ENCODE results near the gene OR2G6. TPM values are rescaled to one million over a fixed set of nuclear protein-coding genes. Genes with fewer than 3 reads are reported as not detected.

OR2G6 gene
- total RNA-seq (2022; extraction: Qiagen RNA extraction): not detected in 5 replicates

GRCh38 chr1:248507773-248508172 is at the start of gene OR2G6:
Gene OR2G6 (plus strand): TSS chr1:248508073. CDS start chr1:248521647, 13,574 bp downstream.

GRCh38 chr1:248473051-248473450 is 34.8 kb upstream of the OR2G6 start, which contains the start of gene OR2T3:
Gene OR2T3 (plus strand): TSS chr1:248473351. CDS start chr1:248473351, 0 bp downstream.

GRCh38 chr1:248488289-248488688 is 19.6 kb upstream of the OR2G6 start, which contains the start of gene OR2T5:
Gene OR2T5 (plus strand): TSS chr1:248488589. CDS start chr1:248488589, 0 bp downstream.

GRCh38 chr1:248562672-248563071 is 54.8 kb downstream of the OR2G6 start, which contains the start of gene OR2T29:
Gene OR2T29 (minus strand): TSS chr1:248562772. CDS start chr1:248559491, 3,281 bp downstream.

GRCh38 chr1:248574657-248575056 is 66.8 kb downstream of the OR2G6 start, which contains the start of gene OR2T34:
Gene OR2T34 (minus strand): TSS chr1:248574757. CDS start chr1:248574757, 0 bp downstream.

Other genes with a start within 250 kb of the OR2G6 start
- not detected in 5 replicates for gene OR2T33, start 230.1 kb upstream of the OR2G6 start, total RNA-seq (2022; extraction: Qiagen RNA extraction)
- not detected in 5 replicates for gene OR2T12, start 204.6 kb upstream of the OR2G6 start, total RNA-seq (2022; extraction: Qiagen RNA extraction)
- not detected in 5 replicates for gene OR2M7, start 183.5 kb upstream of the OR2G6 start, total RNA-seq (2022; extraction: Qiagen RNA extraction)
- not detected in 5 replicates for gene OR14C36, start 159.3 kb upstream of the OR2G6 start, total RNA-seq (2022; extraction: Qiagen RNA extraction)
- not detected in 5 replicates for gene OR2T4, start 146.4 kb upstream of the OR2G6 start, total RNA-seq (2022; extraction: Qiagen RNA extraction)
- gene OR2T6, start 132.3 kb upstream of the OR2G6 start, total RNA-seq (2022; extraction: Qiagen RNA extraction): not detected in 5 replicates
- not detected in 5 replicates for gene OR2T1, start 105.0 kb upstream of the OR2G6 start, total RNA-seq (2022; extraction: Qiagen RNA extraction)
- gene OR2T2, start 62.4 kb upstream of the OR2G6 start, total RNA-seq (2022; extraction: Qiagen RNA extraction): not detected in 5 replicates
- gene OR2T3, start 34.7 kb upstream of the OR2G6 start, total RNA-seq (2022; extraction: Qiagen RNA extraction): not detected in 5 replicates
- not detected in 5 replicates for gene OR2T5, start 19.5 kb upstream of the OR2G6 start, total RNA-seq (2022; extraction: Qiagen RNA extraction)
- not detected in 5 replicates for gene OR2T29, start 54.7 kb downstream of the OR2G6 start, total RNA-seq (2022; extraction: Qiagen RNA extraction)
- gene OR2T34, start 66.7 kb downstream of the OR2G6 start, total RNA-seq (2022; extraction: Qiagen RNA extraction): not detected in 5 replicates
- not detected in 5 replicates for gene OR2T10, start 89.6 kb downstream of the OR2G6 start, total RNA-seq (2022; extraction: Qiagen RNA extraction)
- not detected in 5 replicates for gene OR2T11, start 127.0 kb downstream of the OR2G6 start, total RNA-seq (2022; extraction: Qiagen RNA extraction)
- not detected in 5 replicates for gene OR2T35, start 137.2 kb downstream of the OR2G6 start, total RNA-seq (2022; extraction: Qiagen RNA extraction)
- gene OR2T27, start 147.5 kb downstream of the OR2G6 start, total RNA-seq (2022; extraction: Qiagen RNA extraction): not detected in 5 replicates
- not detected in 5 replicates for gene OR14I1, start 194.7 kb downstream of the OR2G6 start, total RNA-seq (2022; extraction: Qiagen RNA extraction)
- 0.08 to 0.12 TPM (median 0.11 TPM) in 4 of 5 replicates, not detected in the other for gene LYPD8, start 247.7 kb downstream of the OR2G6 start, total RNA-seq (2022; extraction: Qiagen RNA extraction)